Muscle layer of duodenum (tissue), 2 donors: ENCODE results near the gene MRFAP1.
A peak's percentile ranks its signal among the peaks of the same experiment; 100 is the strongest.

Source experiments
- H3K27ac ChIP-seq: one replicate; pipeline ENCODE4 v1.7.0; 2013; ENCODE audit warnings: mild to moderate bottlenecking, low read length
- H3K27me3 ChIP-seq: one replicate; pipeline ENCODE4 v1.7.0; 2013; ENCODE audit warnings: low read depth, mild to moderate bottlenecking, control low read depth, low read length
- H3K36me3 ChIP-seq, 2 donors: one replicate each; pipeline ENCODE4 v1.7.0; 2013; ENCODE audit warnings: low read length in 2 of 2, control low read depth in 1 of 2, mild to moderate bottlenecking in 1 of 2; ENCODE audit not compliant: insufficient read depth in 2 of 2, control insufficient read depth in 1 of 2
- H3K4me1 ChIP-seq, 2 donors: one replicate each; pipeline ENCODE4 v1.7.0; 2013; ENCODE audit warnings: low read length in 2 of 2, mild to moderate bottlenecking in 2 of 2, control low read depth in 1 of 2, moderate library complexity in 1 of 2; ENCODE audit not compliant: insufficient read depth in 2 of 2, control insufficient read depth in 1 of 2
- H3K4me3 ChIP-seq, 2 donors: one replicate each; pipeline ENCODE4 v1.7.0; 2013; ENCODE audit warnings: low read length in 2 of 2, low read depth in 1 of 2, mild to moderate bottlenecking in 1 of 2
- H3K9me3 ChIP-seq, 2 donors: one replicate each; pipeline ENCODE4 v1.7.0; 2013; ENCODE audit warnings: low read length in 2 of 2, control low read depth in 1 of 2, mild to moderate bottlenecking in 1 of 2; ENCODE audit not compliant: control insufficient read depth in 1 of 2
- donor health status: healthy.

The MRFAP1 gene

GRCh38 chr4:6640292-6641163 is at the start of gene MRFAP1:
TSS of gene MRFAP1 (plus strand) at chr4:6640685. CDS start at chr4:6640863, 178 bp downstream.
- H3K4me1 ChIP-seq, result peaks cover 17 to 26% of the 10 kb centered on the region in 2 donors

GRCh38 chr4:6591313-6591712 is 49.2 kb upstream of the MRFAP1 start:
- Histone ChIP-seq H3K9me3 (no peaks in the 10 kb centered on the region), H3K4me1 (no peaks in the 10 kb centered on the region), H3K27me3 (no peaks in the 10 kb centered on the region), H3K27ac (no peak overlapping the region), H3K4me3 (no peak overlapping the region), H3K36me3 (peaks cover 5 to 58% of the 10 kb centered on the region in 2 donors)

More at GRCh38 chr4:6640292-6641163, at the start of gene MRFAP1:
- peaks cover 19 to 20% of the 10 kb centered on the region in 2 donors for H3K36me3 ChIP-seq
- peak within 1 kb of the TSS; percentile 98 for H3K27ac ChIP-seq
- H3K9me3 ChIP-seq, result no peaks in the 10 kb centered on the region
- H3K27me3 ChIP-seq, result no peaks in the 10 kb centered on the region
- H3K4me3 ChIP-seq, result peak within 1 kb of the TSS; percentile 90 to 97

GRCh38 chr4:6591781-6592180 is 48.7 kb upstream of the MRFAP1 start:
- no peak overlapping the region for H3K4me3 ChIP-seq
- H3K4me1 ChIP-seq, result no peaks in the 10 kb centered on the region
- H3K9me3 ChIP-seq, result no peaks in the 10 kb centered on the region
- peaks cover 5 to 53% of the 10 kb centered on the region in 2 donors for H3K36me3 ChIP-seq
- no peaks in the 10 kb centered on the region for H3K27me3 ChIP-seq
- H3K27ac ChIP-seq, result no peak overlapping the region

- H3K4me3 ChIP-seq, result no peak overlapping the region
- no peaks in the 10 kb centered on the region for H3K9me3 ChIP-seq
- H3K4me1 ChIP-seq, result no peaks in the 10 kb centered on the region
- H3K36me3 ChIP-seq, result peaks cover 10 to 57% of the 10 kb centered on the region in 2 donors
- H3K27me3 ChIP-seq, result no peaks in the 10 kb centered on the region
- no peak overlapping the region for H3K27ac ChIP-seq
Measured at GRCh38 chr4:6592804-6593563, 47.5 kb upstream of the MRFAP1 start.

- Histone ChIP-seq H3K27me3 (no peaks in the 10 kb centered on the region), H3K4me1 (no peaks in the 10 kb centered on the region), H3K9me3 (no peaks in the 10 kb centered on the region), H3K36me3 (peaks cover 17 to 52% of the 10 kb centered on the region in 2 donors), H3K4me3 (no peak overlapping the region), H3K27ac (no peak overlapping the region)
Measured at GRCh38 chr4:6594341-6594740, 46.1 kb upstream of the MRFAP1 start.

- Histone ChIP-seq H3K4me1 (no peaks in the 10 kb centered on the region), H3K4me3 (no peak overlapping the region), H3K27me3 (no peaks in the 10 kb centered on the region), H3K27ac (no peak overlapping the region), H3K36me3 (peaks cover 17 to 52% of the 10 kb centered on the region in 2 donors), H3K9me3 (no peaks in the 10 kb centered on the region)
Measured at GRCh38 chr4:6594826-6595355, 45.6 kb upstream of the MRFAP1 start.

- Histone ChIP-seq H3K27me3 (no peaks in the 10 kb centered on the region), H3K27ac (no peak overlapping the region), H3K9me3 (no peaks in the 10 kb centered on the region), H3K4me1 (no peaks in the 10 kb centered on the region), H3K4me3 (no peak overlapping the region), H3K36me3 (peaks cover 26 to 56% of the 10 kb centered on the region in 2 donors)
Measured at GRCh38 chr4:6595897-6596537, 44.5 kb upstream of the MRFAP1 start.

GRCh38 chr4:6596948-6597347 is 43.5 kb upstream of the MRFAP1 start:
- Histone ChIP-seq H3K36me3 (peaks cover 32 to 56% of the 10 kb centered on the region in 2 donors), H3K4me3 (no peak overlapping the region), H3K27me3 (no peaks in the 10 kb centered on the region), H3K27ac (no peak overlapping the region), H3K4me1 (no peaks in the 10 kb centered on the region), H3K9me3 (no peaks in the 10 kb centered on the region)

- no peak overlapping the region for H3K4me3 ChIP-seq
- no peaks in the 10 kb centered on the region for H3K27me3 ChIP-seq
- H3K4me1 ChIP-seq, result no peaks in the 10 kb centered on the region
- peaks cover 34 to 63% of the 10 kb centered on the region in 2 donors for H3K36me3 ChIP-seq
- H3K9me3 ChIP-seq, result no peaks in the 10 kb centered on the region
- H3K27ac ChIP-seq, result no peak overlapping the region
Measured at GRCh38 chr4:6598127-6598526, 42.4 kb upstream of the MRFAP1 start.

GRCh38 chr4:6598641-6599040 is 41.8 kb upstream of the MRFAP1 start:
- no peaks in the 10 kb centered on the region for H3K27me3 ChIP-seq
- peaks cover 34 to 62% of the 10 kb centered on the region in 2 donors for H3K36me3 ChIP-seq
- no peaks in the 10 kb centered on the region for H3K4me1 ChIP-seq
- no peaks in the 10 kb centered on the region for H3K9me3 ChIP-seq
- no peak overlapping the region for H3K4me3 ChIP-seq
- no peak overlapping the region for H3K27ac ChIP-seq
